GM18526 (cell line): ENCODE data around the gene STX18.

Experiments
- POLR2A ChIP-seq: IDR thresholded peaks from 3 replicates; pipeline ENCODE4 v1.6.1; 2011; ENCODE audit not compliant: insufficient read length; ENCODE audit errors: extremely low read depth

The STX18 gene

GRCh38 chr4:4410271-4410670 is 131.6 kb downstream of the STX18 start:
- TF ChIP-seq POLR2A = no peak

- no peak for TF ChIP-seq POLR2A
Measured at GRCh38 chr4:4409416-4410115, 132.3 kb downstream of the STX18 start.

DNA sequence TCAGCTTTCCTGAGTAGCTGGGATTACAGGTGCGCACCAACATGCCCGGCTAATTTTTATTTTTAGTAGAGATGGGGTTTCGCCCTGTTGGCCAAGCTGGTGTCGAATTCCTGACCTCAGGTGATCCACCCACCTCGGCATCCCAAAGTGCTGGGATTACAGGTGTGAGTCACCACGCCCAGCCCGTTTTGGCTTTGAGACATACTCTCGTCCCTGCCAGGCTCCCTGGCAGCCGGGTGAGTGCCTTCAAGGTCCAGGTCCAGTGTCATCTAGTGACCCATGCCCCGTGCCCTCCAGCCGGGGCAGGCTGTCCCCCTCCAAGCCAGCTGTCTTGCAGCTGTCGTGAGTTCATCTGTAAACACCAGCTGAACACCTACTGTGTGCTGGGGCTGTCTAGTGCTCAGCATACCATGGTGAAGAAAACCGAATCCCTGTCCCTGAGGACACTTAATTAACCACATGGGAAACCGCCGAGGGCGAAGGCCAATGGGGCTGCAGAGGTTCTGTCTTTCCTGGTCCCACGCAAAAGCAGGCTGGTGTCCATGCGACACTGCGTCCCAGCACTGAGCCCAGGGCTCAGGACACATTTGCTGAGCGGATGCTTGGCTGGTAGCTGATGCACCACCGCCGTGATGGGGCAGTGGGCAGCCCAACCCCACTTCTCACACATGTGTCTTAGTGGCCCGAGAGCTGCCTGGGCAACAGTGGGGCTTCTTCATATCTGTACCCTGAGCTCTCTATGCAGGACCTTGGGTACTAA is 133.1 kb downstream of the STX18 start:
- TF ChIP-seq POLR2A = no peak

GRCh38 chr4:4408132-4408523 is 133.7 kb downstream of the STX18 start:
- TF ChIP-seq POLR2A = no peak

GRCh38 chr4:4407299-4408131 is 134.3 kb downstream of the STX18 start:
- no peak for TF ChIP-seq POLR2A

- TF ChIP-seq POLR2A = no peak
Measured at GRCh38 chr4:4406455-4407298, 135.2 kb downstream of the STX18 start.

- no peak for TF ChIP-seq POLR2A
Measured at GRCh38 chr4:4405358-4405962, 136.4 kb downstream of the STX18 start.

DNA sequence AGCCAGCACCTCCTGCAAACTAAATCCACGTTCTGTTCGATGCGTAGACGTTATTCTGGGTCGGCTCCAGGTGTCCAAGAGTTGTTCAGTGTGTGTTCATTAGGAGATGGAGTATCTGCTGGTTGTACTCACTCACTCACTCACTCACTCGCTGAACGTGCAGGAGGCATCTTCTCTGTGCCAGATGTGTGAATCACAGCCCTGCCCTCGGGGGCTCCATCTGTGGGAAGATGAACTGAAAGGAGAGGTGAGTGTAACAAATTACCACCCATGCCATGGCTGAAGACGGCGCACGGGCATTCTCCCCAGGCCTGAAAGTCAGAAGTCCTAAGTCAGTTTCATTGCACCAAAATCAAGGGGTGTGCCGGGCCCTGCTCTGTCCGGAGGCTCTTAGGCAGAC is 138.9 kb downstream of the STX18 start:
- TF ChIP-seq POLR2A = no peak

- no peak for TF ChIP-seq POLR2A
Measured at GRCh38 chr4:4401036-4401435, 140.8 kb downstream of the STX18 start.

DNA sequence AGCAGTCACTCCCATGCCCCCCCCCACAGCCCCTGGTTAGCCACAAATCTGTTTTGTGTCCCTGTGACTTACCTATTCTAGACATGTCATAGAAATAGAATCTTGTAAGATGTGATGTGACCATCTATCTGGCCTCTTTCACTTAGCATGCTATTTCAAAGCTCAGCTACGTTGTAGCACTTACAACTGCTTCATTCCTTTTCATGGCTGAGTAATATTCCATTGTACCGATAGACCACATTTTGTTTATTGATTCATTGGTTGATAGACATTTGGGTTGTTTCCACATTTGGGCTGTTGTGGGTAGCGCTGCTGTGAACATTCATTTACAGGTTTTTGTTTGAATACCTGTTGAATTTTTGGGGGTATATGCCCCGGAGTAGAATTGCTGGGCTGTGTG is 143.4 kb downstream of the STX18 start:
- no peak for TF ChIP-seq POLR2A

GRCh38 chr4:4397441-4397819 is 144.4 kb downstream of the STX18 start:
- TF ChIP-seq POLR2A = no peak

DNA sequence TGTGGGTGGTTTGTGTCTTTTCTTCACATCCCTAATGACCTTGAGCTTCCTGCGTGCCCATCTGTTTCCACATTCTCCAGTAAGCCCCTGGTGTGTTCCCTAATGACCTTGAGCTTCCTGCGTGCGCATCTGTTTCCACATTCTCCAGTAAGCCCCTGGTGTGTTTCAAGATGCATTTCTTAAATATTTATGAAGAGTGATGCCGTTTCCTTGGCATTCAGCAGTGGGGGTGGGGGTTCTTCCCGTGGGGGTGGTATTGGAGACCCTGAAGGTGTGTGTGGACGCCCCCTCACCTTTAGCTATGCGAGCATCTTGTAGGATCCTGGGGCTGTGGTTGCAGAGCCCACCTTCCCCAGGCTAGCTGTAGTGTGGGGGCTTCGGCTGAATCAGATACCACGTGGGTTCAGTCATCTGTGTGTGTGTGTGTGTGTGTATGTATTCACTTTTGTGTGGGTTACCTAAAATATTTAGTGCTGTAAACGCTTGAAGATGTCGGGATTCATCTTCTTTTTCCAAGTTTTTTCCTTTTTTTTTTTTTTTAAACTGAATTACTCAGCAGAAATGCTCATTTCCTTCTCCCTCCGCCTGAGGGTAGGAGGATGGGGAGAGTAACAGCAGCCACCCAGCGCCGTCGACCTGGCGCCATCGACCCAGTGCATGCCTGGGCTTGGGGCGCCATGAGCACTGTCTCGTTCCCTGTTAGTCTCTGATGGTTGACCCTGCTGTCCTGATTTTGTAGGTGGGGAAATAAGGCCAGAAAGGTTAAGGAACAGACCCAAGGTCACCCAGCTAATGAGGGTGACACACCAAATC is 145.0 kb downstream of the STX18 start:
- no peak for TF ChIP-seq POLR2A

DNA sequence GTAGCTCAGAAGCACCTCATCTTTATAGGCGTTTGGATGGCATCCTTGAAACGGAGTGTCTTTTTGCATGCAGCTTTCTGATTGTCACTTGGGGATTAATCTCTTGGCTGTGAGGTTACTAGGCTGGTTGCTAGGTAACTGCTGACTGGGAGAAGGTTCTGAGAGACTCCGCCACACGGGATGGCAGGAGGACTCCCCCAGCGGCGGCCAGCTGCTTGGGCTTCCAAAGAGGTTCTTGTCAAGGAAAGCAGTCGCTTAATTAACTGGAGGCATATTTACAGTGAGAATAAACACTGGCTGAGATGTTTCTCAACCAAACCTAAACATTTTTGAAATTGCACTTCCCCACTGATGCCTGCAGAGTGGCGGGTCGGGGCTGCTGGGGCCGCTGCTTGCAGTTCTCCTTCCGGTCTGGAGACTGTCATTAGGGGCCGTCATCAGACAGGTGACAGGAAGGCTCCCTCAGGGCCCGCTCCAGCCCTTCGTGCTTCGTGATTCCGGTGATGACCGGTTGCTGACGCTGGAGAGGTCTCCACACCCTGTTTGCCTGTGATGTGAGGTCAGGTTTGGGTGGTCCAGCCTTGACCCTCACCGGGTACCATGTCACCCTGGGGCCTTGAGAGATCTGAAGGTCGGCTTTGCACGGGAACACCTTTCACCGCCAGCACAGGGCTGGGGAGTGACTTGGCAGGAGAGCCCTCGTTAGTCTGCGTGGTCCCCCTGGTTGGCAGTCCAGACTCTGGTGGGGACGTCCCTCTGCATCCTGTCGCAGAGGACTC is 145.8 kb downstream of the STX18 start:
- no peak for TF ChIP-seq POLR2A
